K562 (cell line): ENCODE results near the gene FASTK.

Experiments used
- ATF1 ChIP-seq, 2 experiments: fragments of 450-650 bp in 1 of 2; IDR thresholded peaks; 2 replicates each; pipeline ENCODE4 v1.6.1; 2016; ENCODE audit warnings: missing compliant biosample characterization in 1 of 2, missing genetic modification characterization in 1 of 2
- EGR1 ChIP-seq: fragments of 450-650 bp; conservative IDR thresholded peaks from 2 replicates; pipeline ENCODE4 v1.6.1; 2017; ENCODE audit warnings: mild to moderate bottlenecking
- EZH2 ChIP-seq: IDR thresholded peaks from 2 replicates; pipeline ENCODE4 v1.6.1; 2012; ENCODE audit warnings: low read depth, mild to moderate bottlenecking, inconsistent platforms, low read length, borderline replicate concordance
- PCBP1 ChIP-seq: fragments of 200-400 bp; formaldehyde crosslinking; IDR thresholded peaks from 2 replicates; pipeline ENCODE4 v1.6.1; 2018; ENCODE audit warnings: mild to moderate bottlenecking, low read depth, low read length; ENCODE audit not compliant: poor library complexity, severe bottlenecking
- POLR2A ChIP-seq: fragments of 450-650 bp; conservative IDR thresholded peaks from 2 replicates; pipeline ENCODE4 v1.6.1; 2016
- RFX5 ChIP-seq: IDR thresholded peaks from 2 replicates; pipeline ENCODE4 v1.6.1; 2011; ENCODE audit warnings: low read depth, mild to moderate bottlenecking, improper control_type of control experiment, low read length
- TF ChIP-seq, protein P1 (sequence below): fragments of 450-650 bp; IDR thresholded peaks from 2 replicates; pipeline ENCODE4 v1.6.1; 2016; ENCODE audit warnings: low read depth
- TF ChIP-seq, protein P2 (sequence below): fragments of 450-650 bp; IDR thresholded peaks from 2 replicates; pipeline ENCODE4 v1.7.1; 2018; ENCODE audit warnings: mild to moderate bottlenecking, low read depth; ENCODE audit not compliant: partially characterized antibody

DNA sequence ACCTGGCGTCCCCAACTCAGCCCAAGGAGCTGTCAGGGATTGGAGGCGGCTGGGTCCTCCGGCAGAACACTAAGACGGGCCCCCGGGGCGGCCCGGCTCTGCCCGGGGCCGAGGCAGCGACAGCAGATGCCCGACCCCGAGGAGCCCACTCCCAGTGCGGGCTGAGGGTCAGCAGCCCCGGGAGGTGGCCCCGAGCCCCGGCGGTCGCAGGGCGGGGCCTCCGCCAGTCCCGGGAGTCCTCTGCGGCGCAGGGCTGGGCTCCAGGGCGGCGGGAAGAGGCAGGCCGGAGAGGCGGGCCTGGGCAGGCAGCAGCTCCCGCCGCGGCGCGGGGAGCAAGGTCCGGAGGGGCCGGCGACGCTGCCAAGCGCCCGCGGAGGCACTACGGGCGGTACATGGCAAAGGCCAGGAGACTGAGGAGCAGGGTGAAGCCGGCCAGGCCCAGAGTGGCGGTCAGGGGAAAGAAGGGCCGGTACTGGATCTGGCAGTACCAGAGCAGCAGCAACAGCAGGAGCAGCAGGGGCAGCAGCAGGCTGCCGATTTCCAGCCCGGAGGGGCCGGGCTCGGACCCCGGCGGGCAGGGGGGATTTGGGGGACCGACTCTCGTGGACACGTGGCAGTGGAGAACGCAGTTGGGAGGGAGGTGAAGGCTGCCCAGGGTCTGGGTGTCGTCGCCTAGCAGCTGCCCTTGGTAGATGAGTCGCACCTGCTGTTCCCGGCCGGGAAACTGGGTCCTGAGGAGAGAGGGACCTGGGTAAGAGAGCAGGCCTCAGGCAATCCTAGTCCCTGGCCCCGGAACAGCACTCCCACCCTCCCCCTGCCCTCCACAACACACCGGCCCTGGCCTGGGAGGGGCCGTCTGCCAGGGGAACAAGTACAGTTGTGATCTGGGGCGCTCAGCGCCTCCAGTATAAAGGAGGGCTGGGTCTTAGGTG, 827 bp upstream of the FASTK start:
- no peak for TF ChIP-seq RFX5
- TF ChIP-seq ATF1 (CRISPR knock-in tag; IDR thresholded peaks at IDR 0.05): no peak
- TF ChIP-seq ATF1 (tag; IDR thresholded peaks at IDR 0.05): no peak
- no peak for TF ChIP-seq EGR1
- TF ChIP-seq EZH2: no peak
- TF ChIP-seq, protein P1, sequence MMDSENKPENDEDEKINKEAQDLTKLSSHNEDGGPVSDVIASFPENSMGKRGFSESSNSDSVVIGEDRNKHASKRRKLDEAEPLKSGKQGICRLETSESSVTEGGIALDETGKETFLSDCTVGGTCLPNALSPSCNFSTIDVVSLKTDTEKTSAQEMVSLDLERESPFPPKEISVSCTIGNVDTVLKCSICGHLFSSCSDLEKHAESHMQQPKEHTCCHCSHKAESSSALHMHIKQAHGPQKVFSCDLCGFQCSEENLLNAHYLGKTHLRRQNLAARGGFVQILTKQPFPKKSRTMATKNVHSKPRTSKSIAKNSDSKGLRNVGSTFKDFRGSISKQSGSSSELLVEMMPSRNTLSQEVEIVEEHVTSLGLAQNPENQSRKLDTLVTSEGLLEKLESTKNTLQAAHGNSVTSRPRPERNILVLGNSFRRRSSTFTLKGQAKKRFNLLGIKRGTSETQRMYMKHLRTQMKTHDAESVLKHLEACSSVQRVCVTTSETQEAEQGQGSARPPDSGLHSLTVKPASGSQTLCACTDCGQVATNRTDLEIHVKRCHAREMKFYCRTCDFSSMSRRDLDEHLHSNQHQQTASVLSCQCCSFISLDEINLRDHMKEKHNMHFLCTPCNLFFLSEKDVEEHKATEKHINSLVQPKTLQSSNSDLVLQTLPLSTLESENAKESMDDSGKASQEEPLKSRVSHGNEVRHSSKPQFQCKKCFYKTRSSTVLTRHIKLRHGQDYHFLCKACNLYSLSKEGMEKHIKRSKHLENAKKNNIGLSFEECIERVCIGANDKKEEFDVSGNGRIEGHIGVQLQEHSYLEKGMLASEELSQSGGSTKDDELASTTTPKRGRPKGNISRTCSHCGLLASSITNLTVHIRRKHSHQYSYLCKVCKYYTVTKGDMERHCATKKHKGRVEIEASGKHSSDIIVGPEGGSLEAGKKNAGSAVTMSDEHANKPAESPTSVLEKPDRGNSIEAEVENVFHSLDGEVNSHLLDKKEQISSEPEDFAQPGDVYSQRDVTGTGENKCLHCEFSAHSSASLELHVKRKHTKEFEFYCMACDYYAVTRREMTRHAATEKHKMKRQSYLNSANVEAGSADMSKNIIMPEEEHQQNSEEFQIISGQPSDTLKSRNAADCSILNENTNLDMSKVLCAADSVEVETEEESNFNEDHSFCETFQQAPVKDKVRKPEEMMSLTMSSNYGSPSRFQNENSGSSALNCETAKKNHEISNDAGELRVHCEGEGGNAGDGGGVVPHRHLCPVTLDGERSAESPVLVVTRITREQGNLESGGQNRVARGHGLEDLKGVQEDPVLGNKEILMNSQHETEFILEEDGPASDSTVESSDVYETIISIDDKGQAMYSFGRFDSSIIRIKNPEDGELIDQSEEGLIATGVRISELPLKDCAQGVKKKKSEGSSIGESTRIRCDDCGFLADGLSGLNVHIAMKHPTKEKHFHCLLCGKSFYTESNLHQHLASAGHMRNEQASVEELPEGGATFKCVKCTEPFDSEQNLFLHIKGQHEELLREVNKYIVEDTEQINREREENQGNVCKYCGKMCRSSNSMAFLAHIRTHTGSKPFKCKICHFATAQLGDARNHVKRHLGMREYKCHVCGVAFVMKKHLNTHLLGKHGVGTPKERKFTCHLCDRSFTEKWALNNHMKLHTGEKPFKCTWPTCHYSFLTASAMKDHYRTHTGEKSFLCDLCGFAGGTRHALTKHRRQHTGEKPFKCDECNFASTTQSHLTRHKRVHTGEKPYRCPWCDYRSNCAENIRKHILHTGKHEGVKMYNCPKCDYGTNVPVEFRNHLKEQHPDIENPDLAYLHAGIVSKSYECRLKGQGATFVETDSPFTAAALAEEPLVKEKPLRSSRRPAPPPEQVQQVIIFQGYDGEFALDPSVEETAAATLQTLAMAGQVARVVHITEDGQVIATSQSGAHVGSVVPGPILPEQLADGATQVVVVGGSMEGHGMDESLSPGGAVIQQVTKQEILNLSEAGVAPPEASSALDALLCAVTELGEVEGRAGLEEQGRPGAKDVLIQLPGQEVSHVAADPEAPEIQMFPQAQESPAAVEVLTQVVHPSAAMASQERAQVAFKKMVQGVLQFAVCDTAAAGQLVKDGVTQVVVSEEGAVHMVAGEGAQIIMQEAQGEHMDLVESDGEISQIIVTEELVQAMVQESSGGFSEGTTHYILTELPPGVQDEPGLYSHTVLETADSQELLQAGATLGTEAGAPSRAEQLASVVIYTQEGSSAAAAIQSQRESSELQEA: no peak
- TF ChIP-seq, protein P2, sequence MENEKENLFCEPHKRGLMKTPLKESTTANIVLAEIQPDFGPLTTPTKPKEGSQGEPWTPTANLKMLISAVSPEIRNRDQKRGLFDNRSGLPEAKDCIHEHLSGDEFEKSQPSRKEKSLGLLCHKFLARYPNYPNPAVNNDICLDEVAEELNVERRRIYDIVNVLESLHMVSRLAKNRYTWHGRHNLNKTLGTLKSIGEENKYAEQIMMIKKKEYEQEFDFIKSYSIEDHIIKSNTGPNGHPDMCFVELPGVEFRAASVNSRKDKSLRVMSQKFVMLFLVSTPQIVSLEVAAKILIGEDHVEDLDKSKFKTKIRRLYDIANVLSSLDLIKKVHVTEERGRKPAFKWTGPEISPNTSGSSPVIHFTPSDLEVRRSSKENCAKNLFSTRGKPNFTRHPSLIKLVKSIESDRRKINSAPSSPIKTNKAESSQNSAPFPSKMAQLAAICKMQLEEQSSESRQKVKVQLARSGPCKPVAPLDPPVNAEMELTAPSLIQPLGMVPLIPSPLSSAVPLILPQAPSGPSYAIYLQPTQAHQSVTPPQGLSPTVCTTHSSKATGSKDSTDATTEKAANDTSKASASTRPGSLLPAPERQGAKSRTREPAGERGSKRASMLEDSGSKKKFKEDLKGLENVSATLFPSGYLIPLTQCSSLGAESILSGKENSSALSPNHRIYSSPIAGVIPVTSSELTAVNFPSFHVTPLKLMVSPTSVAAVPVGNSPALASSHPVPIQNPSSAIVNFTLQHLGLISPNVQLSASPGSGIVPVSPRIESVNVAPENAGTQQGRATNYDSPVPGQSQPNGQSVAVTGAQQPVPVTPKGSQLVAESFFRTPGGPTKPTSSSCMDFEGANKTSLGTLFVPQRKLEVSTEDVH: no peak
- no peak for TF ChIP-seq POLR2A
- TF ChIP-seq PCBP1: no peak
